K562 (cell line): ENCODE data around the gene PRR19. TPM values are rescaled to one million over a fixed set of nuclear protein-coding genes. Genes with fewer than 3 reads are reported as not detected.
A peak's percentile ranks its signal among the peaks of the same experiment; 100 is the strongest.

Experiments
- ARID4B ChIP-seq: sonication (generic); formaldehyde crosslinking; IDR thresholded peaks from 2 replicates; pipeline ENCODE4 v1.8.0; 2022; ENCODE audit warnings: mild to moderate bottlenecking, missing genetic modification reagents
- ATF3 ChIP-seq, 2 experiments: fragments of 450-650 bp in 1 of 2; sonication (generic) in 1 of 2; formaldehyde crosslinking in 1 of 2; IDR thresholded peaks in 1 of 2; conservative IDR thresholded peaks in 1 of 2; 2 replicates each; pipeline versions ENCODE4 v1.6.1 to v1.8.1; 2016 to 2023; ENCODE audit warnings: mild to moderate bottlenecking in 2 of 2, moderate library complexity in 2 of 2, inconsistent platforms in 1 of 2, missing genetic modification reagents in 1 of 2
- HDAC1 ChIP-seq, 2 experiments: fragments of 450-650 bp; IDR thresholded peaks; 2 replicates each; pipeline ENCODE4 v1.6.1; 2016 to 2017; ENCODE audit warnings: inconsistent platforms in 1 of 2, mild to moderate bottlenecking in 1 of 2, moderate library complexity in 1 of 2
- KLF13 ChIP-seq: fragments of 450-650 bp; IDR thresholded peaks from 2 replicates; pipeline ENCODE4 v1.6.1; 2016; ENCODE audit warnings: missing genetic modification characterization, low read depth, mild to moderate bottlenecking, missing compliant biosample characterization, moderate library complexity, borderline replicate concordance
- MYC ChIP-seq, 2 experiments: fragments of 250-450 bp in 1 of 2; sonication (Bioruptor Pico) in 1 of 2; IDR thresholded peaks; 2 replicates each; pipeline versions ENCODE4 v1.5.1 to v1.6.1; 2012 to 2021; ENCODE audit warnings: low read depth in 2 of 2, borderline replicate concordance in 1 of 2, improper control_type of control experiment in 1 of 2, low read length in 1 of 2, mild to moderate bottlenecking in 1 of 2, moderate library complexity in 1 of 2
- NEUROD1 ChIP-seq: fragments of 150-350 bp; IDR thresholded peaks from 2 replicates; pipeline ENCODE4 v1.6.1; 2014; ENCODE audit warnings: borderline replicate concordance, low read length, low read depth; ENCODE audit not compliant: partially characterized antibody
- PPARD ChIP-seq: fragments of 250-450 bp; sonication (Bioruptor Pico); IDR thresholded peaks from 2 replicates; pipeline ENCODE4 v1.8.0; 2022; ENCODE audit warnings: inconsistent platforms, mild to moderate bottlenecking, moderate library complexity
- RAD51 ChIP-seq: fragments of 450-650 bp; IDR thresholded peaks from 2 replicates; pipeline ENCODE4 v1.7.1; 2016; ENCODE audit warnings: low read depth, mild to moderate bottlenecking, borderline replicate concordance
- TBL1XR1 ChIP-seq, 2 experiments: IDR thresholded peaks; 2 replicates each; pipeline ENCODE4 v1.6.1; 2012; ENCODE audit warnings: improper control_type of control experiment in 2 of 2, low read length in 2 of 2, mild to moderate bottlenecking in 1 of 2
- TOE1 ChIP-seq, 2 experiments: fragments of 450-650 bp in 1 of 2; sonication (generic) in 1 of 2; formaldehyde crosslinking in 1 of 2; IDR thresholded peaks; 2 replicates each; pipeline versions ENCODE4 v1.7.1 to v1.8.0; 2016 to 2022; ENCODE audit warnings: borderline replicate concordance in 2 of 2, mild to moderate bottlenecking in 2 of 2, antibody characterized with exemption in 1 of 2, inconsistent platforms in 1 of 2, low read depth in 1 of 2, missing genetic modification reagents in 1 of 2, moderate library complexity in 1 of 2
- polyA plus RNA-seq, 8 experiments: library from polyadenylated mRNA; depleted of rRNA in 4 of 8; stranded (reverse) in 5 of 8; unstranded in 3 of 8; fragments of >200 nt; fragmentation: Nextera tagmentation in 2 of 8; fragmentation: Illumina TruSeq in 1 of 8; extraction: Ambion mirVana in 2 of 8; extraction: Trizol in 1 of 8; gene quantifications; 2 replicates each; pipeline versions ENCODE4 v1.2.1 to v1.2.3, GENCODE V29; 2011 to 2014; ENCODE audit warnings: inconsistent platforms in 1 of 8, missing spikeins in 1 of 8
- total RNA-seq, 7 experiments: library from RNA; depleted of rRNA in 6 of 7; stranded (reverse); fragments of >200 nt in 6 of 7; fragmentation: Illumina TruSeq in 2 of 7; extraction: Trizol in 2 of 7; gene quantifications; 2 replicates each; pipeline versions ENCODE4 v1.2.1 to v1.2.3, GENCODE V29; 2011 to 2021; ENCODE audit warnings: low replicate concordance in 1 of 7
- TF ChIP-seq, protein P1 (sequence below): fragments of 450-650 bp; IDR thresholded peaks from 2 replicates; pipeline ENCODE4 v1.6.1; 2018; ENCODE audit not compliant: partially characterized antibody

Gene PRR19
- total and polyA plus RNA-seq, 9 of the 15 experiments (the other 6 are each of a cell fraction or from before 2014, with no cell fraction given): 0.10 to 1.6 (median 0.54) TPM

DNA sequence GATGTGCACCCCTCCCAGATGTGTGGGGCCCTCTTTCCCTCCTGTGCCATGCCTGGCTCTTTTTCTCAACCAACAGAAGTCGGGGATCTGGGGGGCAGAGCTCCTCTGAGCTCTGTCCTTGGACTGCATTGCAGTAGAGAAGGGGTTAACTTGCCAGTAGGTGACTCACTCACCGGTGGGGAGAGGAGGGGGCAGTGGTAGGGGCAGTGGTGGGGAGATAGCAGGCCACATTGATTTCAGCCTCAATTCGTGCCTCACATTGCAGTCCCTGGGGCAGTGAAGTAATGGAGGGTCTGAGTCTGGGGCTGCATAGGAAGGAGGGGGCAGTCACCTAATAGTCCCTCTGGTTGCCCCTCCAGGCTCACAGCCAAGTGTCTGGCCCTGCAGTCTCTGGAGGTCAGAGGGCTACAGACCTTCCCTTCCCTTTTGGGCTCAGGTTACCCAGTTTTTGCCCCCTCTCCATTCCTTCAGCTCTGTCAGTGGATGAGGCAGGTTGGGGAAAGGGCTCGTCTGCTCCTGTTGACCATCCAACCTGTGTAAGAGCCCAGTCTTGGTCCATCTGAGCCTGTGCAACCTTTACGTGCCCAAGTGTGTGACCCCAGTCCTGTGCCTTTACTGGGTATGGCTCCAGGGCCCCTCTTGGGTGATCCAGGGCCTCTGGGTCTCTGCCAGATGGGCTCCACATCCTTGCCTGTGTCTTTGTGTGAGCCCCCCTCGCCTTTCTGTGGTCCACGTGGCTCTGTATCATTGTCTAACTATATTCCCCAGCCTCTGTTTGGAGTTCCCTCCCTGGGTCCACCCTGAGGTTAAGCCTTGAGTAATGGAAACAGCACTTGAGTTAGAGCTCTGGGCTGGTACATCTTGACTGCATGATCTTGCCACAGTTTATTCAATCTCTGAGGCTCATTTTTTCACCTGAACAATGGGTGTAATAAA, 19.8 kb upstream of the PRR19 start (continued):
- TF ChIP-seq, protein P1, sequence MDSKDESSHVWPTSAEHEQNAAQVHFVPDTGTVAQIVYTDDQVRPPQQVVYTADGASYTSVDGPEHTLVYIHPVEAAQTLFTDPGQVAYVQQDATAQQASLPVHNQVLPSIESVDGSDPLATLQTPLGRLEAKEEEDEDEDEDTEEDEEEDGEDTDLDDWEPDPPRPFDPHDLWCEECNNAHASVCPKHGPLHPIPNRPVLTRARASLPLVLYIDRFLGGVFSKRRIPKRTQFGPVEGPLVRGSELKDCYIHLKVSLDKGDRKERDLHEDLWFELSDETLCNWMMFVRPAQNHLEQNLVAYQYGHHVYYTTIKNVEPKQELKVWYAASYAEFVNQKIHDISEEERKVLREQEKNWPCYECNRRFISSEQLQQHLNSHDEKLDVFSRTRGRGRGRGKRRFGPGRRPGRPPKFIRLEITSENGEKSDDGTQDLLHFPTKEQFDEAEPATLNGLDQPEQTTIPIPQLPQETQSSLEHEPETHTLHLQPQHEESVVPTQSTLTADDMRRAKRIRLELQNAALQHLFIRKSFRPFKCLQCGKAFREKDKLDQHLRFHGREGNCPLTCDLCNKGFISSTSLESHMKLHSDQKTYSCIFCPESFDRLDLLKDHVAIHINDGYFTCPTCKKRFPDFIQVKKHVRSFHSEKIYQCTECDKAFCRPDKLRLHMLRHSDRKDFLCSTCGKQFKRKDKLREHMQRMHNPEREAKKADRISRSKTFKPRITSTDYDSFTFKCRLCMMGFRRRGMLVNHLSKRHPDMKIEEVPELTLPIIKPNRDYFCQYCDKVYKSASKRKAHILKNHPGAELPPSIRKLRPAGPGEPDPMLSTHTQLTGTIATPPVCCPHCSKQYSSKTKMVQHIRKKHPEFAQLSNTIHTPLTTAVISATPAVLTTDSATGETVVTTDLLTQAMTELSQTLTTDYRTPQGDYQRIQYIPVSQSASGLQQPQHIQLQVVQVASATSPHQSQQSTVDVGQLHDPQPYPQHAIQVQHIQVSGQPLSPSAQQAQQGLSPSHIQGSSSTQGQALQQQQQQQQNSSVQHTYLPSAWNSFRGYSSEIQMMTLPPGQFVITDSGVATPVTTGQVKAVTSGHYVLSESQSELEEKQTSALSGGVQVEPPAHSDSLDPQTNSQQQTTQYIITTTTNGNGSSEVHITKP: peak; percentile 32
- TF ChIP-seq TBL1XR1 (IDR thresholded peaks at IDR 0.05; ENCODE audit: low read length in 2 of 2): 0 out of 4 replicates have a peak, but pooled peaks of 1 of the 2 experiments have one; percentile 36
- TF ChIP-seq NEUROD1: peak; percentile 24
- TF ChIP-seq ATF3 (IDR thresholded peaks at IDR 0.05): peak; percentile 94
- no peak for TF ChIP-seq ATF3 (CRISPR knock-in tag; conservative IDR thresholded peaks at IDR 0.05)
- TF ChIP-seq KLF13 (tag): no peak
- no peak for TF ChIP-seq PPARD
- no peak for TF ChIP-seq MYC (IDR thresholded peaks at IDR 0.05; ENCODE audit: low read depth, low read length)
- TF ChIP-seq MYC (CRISPR knock-in tag; IDR thresholded peaks at IDR 0.05; ENCODE audit: borderline replicate concordance, low read depth): peak; percentile 43; the same call in 1 of the 2 replicates
- TF ChIP-seq TOE1 (IDR thresholded peaks at IDR 0.05; ENCODE audit: borderline replicate concordance): 0 out of 2 replicates have a peak, but pooled peaks have one; percentile 30
- TF ChIP-seq TOE1 (CRISPR knock-in tag; IDR thresholded peaks at IDR 0.05; ENCODE audit: borderline replicate concordance, low read depth): no peak
- TF ChIP-seq HDAC1 (IDR thresholded peaks at IDR 0.05): 0 out of 4 replicates have a peak, but pooled peaks of 1 of the 2 experiments have one; percentile 42
- TF ChIP-seq RAD51: no peak
- no peak for TF ChIP-seq ARID4B (CRISPR knock-in tag)
